HCT116 (cell line): ENCODE results near the gene AGRP.

Source experiments
- EZH2phosphoT487 ChIP-seq: fragments of 200-600 bp; IDR thresholded peaks from 2 replicates; pipeline ENCODE4 v1.6.1; 2018; ENCODE audit warnings: antibody characterized with exemption, borderline replicate concordance
- FOSL1 ChIP-seq: IDR thresholded peaks from 2 replicates; pipeline ENCODE4 v1.6.1; 2012; ENCODE audit warnings: low read depth
- JUND ChIP-seq: IDR thresholded peaks from 2 replicates; pipeline ENCODE4 v1.6.1; 2012
- POLR2A ChIP-seq: IDR thresholded peaks from 2 replicates; pipeline ENCODE4 v1.7.0; 2011; ENCODE audit warnings: borderline replicate concordance; ENCODE audit not compliant: insufficient read depth, insufficient read length; ENCODE audit errors: extremely low read depth
- POLR2AphosphoS5 ChIP-seq: IDR thresholded peaks from 2 replicates; pipeline ENCODE4 v1.6.1; 2011; ENCODE audit warnings: mild to moderate bottlenecking, low read depth, low read length, moderate library complexity
- TF ChIP-seq, protein P1 (sequence below), 3 experiments: fragments of 200-600 bp in 1 of 3; sonication (generic) in 1 of 3; IDR thresholded peaks in 2 of 3; conservative IDR thresholded peaks in 1 of 3; 2 replicates each; pipeline ENCODE4 v1.5.1; 2012 to 2017; ENCODE audit warnings: low read depth in 2 of 3, low read length in 2 of 3, antibody characterized with exemption in 1 of 3, borderline replicate concordance in 1 of 3, control low read depth in 1 of 3, mild to moderate bottlenecking in 1 of 3, mixed read lengths in 1 of 3, mixed run types in 1 of 3, moderate library complexity in 1 of 3; ENCODE audit not compliant: insufficient read depth in 1 of 3
- TF ChIP-seq, protein P2 (sequence below): IDR thresholded peaks from 2 replicates; pipeline ENCODE4 v1.6.1; 2012

DNA sequence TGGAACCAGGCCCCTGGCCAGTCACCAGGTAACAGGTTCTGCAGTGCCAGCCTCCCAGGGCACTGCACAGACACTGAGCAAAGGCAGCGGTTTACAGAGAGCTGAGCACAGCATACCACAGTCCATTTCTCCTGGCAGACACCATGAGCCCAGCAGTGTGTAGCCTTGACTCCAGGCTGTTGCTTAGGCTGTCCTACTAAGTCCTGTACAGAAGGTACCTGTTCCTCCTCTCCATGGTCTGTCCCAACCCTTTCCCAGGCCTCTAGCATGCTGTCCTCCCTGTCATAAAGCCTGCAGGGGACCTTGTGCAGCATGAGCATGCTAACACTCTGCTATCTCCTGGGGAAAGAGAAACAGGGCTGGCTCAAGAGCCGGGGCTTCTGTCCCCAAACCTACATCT, 22.4 kb downstream of the AGRP start:
- TF ChIP-seq FOSL1 (no peak), POLR2A (no peak), EZH2phosphoT487 (no peak), POLR2AphosphoS5 (no peak), JUND (no peak)
- TF ChIP-seq, protein P1, sequence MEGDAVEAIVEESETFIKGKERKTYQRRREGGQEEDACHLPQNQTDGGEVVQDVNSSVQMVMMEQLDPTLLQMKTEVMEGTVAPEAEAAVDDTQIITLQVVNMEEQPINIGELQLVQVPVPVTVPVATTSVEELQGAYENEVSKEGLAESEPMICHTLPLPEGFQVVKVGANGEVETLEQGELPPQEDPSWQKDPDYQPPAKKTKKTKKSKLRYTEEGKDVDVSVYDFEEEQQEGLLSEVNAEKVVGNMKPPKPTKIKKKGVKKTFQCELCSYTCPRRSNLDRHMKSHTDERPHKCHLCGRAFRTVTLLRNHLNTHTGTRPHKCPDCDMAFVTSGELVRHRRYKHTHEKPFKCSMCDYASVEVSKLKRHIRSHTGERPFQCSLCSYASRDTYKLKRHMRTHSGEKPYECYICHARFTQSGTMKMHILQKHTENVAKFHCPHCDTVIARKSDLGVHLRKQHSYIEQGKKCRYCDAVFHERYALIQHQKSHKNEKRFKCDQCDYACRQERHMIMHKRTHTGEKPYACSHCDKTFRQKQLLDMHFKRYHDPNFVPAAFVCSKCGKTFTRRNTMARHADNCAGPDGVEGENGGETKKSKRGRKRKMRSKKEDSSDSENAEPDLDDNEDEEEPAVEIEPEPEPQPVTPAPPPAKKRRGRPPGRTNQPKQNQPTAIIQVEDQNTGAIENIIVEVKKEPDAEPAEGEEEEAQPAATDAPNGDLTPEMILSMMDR (IDR thresholded peaks at IDR 0.05 in 2 of 3, conservative IDR thresholded peaks at IDR 0.05 in 1 of 3; ENCODE audit: borderline replicate concordance in 1 of 3, insufficient read depth in 1 of 3, low read depth in 2 of 3, low read length in 2 of 3) = no peak
- TF ChIP-seq, protein P2, sequence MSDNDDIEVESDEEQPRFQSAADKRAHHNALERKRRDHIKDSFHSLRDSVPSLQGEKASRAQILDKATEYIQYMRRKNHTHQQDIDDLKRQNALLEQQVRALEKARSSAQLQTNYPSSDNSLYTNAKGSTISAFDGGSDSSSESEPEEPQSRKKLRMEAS = no peak
